DMS114 treated with DMSO at 0.1 percent for 48 hours (cell line): Measurements from ENCODE around the gene TFAP2E.
A peak's percentile ranks its signal among the peaks of the same experiment; 100 is the strongest.

Experiments used
- DNase-seq: peaks from one replicate; lab custom pipeline; 2025; ENCODE audit not compliant: unreplicated experiment; lab: John Stamatoyannopoulos, UW

The TFAP2E gene

GRCh38 chr1:35556484-35557117 is 16.5 kb upstream of the TFAP2E start:
- no peak for DNase-seq

- DNase-seq, result peak; percentile 84
These were observed 15.9 kb upstream of the TFAP2E start, which contains the start of gene KIAA0319L for GRCh38 chr1:35557118-35557610. Gene KIAA0319L (minus strand): TSS chr1:35557403. CDS start chr1:35554491, 2,912 bp downstream.

DNA sequence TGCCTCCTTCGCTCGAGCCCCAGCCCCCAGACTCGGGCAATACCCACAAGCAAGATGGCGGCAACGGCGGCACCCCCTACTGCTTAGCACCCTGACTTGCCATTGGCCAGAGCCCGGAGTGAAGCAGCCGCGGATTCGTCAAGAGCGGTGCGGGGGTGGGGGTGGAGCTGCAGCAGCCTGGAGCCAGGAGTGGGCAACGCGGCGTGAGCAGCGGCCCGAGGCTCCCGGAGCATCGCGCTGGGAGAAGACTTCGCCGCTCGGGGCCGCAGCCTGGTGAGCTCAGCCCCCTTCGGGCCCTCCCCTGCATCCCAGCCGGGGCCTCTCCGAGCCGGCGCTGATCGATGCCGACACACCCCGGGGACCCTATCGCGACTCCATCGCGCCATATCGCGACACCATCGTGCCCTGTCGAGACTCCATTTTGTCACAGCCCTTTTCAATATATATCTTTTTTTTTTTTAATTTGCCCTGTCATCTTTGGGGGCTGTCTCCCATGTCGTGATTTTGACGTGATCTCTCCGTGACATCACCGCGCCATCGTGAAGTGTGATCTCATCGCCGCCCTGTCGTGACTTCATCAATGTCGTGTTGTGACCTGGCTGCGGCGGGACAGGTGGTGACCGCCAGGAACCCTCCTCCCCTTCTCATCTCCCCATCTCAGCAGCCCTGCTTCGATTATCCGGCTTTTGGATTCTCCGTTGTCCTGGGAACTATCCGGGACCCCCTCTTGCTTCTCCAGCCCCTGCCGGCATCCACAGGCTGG is 15.3 kb upstream of the TFAP2E start, which contains the start of gene NCDN:
NCDN (plus strand) TSS at position 189 of the 763 bp plus-strand sequence; CDS start at position 581, 392 bp downstream.
- DNase-seq, result peak; percentile 91

GRCh38 chr1:35558374-35559316 is 14.5 kb upstream of the TFAP2E start:
- DNase-seq, result no peak

GRCh38 chr1:35559317-35559944 is 13.7 kb upstream of the TFAP2E start:
- DNase-seq, result no peak

DNA sequence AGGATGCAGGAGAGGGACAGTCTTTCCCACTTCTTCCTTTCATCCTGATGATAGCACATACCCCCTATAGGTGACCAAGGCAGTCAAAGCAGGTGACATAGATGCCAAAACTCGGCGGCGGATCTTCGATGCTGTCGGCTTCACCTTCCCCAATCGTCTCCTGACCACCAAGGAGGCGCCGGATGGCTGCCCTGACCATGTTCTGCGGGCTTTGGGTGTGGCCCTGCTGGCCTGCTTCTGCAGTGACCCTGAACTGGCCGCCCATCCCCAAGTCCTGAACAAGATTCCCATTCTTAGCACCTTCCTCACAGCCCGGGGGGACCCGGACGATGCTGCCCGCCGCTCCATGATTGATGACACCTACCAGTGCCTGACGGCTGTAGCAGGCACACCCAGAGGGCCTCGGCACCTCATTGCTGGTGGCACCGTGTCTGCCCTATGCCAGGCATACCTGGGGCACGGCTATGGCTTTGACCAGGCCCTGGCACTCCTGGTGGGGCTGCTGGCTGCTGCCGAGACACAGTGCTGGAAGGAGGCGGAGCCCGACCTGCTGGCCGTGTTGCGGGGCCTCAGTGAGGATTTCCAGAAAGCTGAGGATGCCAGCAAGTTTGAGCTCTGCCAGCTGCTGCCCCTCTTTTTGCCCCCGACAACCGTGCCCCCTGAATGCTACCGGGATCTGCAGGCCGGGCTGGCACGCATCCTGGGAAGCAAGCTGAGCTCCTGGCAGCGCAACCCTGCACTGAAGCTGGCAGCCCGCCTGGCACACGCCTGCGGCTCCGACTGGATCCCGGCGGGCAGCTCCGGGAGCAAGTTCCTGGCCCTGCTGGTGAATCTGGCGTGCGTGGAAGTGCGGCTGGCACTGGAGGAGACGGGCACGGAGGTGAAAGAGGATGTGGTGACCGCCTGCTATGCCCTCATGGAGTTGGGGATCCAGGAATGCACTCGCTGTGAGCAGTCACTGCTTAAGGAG is 12.6 kb upstream of the TFAP2E start:
- DNase-seq, result no peak

- DNase-seq, result no peak
These were observed 11.7 kb upstream of the TFAP2E start for GRCh38 chr1:35561297-35561971.

DNA sequence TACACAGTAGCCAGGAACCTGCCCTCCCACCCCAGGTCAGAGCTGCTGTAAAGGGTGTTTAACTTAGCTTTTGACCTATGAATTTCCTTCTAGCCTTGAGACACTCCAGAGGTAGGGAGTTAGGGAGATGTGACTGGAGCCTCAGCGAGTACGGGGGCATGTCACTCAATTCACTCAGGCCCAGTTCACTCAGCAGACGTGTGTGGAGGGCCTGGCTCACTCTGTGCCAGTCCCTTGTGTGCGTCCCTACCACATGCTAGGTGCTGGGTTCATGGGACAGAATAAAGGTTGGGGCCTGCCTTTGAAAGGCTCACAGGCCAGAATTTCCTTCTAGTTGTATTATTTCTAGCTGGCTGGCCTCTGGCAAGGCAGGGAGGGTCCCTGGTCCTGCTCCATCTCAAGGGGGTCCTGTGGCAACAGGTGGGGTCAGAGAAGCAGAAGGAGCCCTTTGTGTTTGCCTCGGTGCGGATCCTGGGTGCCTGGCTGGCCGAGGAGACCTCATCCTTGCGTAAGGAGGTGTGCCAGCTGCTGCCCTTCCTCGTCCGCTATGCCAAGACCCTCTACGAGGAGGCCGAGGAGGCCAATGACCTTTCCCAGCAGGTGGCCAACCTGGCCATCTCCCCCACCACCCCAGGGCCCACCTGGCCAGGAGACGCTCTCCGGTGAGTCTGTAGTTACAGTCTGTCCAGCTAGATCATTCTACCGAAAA is 11.0 kb upstream of the TFAP2E start:
- DNase-seq, result no peak

GRCh38 chr1:35563166-35563565 is 9.9 kb upstream of the TFAP2E start:
- no peak for DNase-seq

- DNase-seq, result peak; percentile 46
These were observed 8.9 kb upstream of the TFAP2E start for GRCh38 chr1:35564037-35564883.

DNA sequence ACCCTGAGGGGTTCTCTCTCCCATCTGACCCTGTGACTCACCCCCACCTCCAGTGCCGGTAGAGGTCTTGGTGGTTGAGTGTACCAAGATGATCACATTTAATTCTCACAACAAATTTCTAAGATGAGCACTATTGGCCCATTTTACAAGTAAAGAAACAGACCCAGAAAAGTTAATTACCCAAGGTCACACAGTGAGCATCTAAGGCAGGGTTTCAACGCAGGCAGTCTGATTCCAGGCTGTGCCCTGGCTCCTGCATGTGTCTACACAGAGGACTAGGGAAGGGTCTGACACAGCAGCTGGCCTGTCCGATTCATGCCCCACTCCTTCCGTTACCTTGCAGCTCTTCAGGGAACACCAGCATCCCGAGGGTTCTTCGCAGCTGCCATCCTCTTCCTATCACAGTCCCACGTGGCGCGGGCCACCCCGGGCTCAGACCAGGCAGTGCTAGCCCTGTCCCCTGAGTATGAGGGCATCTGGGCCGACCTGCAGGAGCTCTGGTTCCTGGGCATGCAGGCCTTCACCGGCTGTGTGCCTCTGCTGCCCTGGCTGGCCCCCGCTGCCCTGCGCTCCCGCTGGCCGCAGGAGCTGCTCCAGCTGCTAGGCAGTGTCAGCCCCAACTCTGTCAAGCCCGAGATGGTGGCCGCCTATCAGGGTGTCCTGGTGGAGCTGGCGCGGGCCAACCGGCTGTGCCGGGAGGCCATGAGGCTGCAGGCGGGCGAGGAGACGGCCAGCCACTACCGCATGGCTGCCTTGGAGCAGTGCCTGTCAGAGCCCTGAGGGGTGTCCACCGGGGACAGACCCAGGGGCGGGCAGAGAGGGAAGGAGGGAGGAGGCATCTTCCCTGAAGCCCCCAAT is 8.0 kb upstream of the TFAP2E start:
- no peak for DNase-seq

DNA sequence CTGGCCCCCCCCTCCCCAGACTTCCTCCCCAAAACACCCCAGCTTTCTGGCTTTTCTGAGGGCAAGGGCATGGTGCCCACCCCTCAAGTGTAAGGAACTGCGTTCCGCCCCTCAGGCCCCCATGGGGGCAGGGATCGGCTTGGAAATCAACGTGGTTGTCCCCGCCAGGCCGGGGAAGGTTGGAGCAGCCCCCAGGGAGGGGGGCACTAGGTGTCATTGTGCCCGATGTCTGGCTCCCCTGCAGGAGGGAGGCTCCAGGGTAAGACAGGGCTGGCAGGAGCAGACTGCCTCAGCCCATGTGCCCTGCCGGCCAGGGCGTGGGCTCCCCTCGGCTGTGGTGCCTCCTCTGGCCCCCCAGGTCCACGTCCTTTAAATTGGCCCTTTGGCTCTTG is 7.4 kb upstream of the TFAP2E start:
- DNase-seq, result no peak

DNA sequence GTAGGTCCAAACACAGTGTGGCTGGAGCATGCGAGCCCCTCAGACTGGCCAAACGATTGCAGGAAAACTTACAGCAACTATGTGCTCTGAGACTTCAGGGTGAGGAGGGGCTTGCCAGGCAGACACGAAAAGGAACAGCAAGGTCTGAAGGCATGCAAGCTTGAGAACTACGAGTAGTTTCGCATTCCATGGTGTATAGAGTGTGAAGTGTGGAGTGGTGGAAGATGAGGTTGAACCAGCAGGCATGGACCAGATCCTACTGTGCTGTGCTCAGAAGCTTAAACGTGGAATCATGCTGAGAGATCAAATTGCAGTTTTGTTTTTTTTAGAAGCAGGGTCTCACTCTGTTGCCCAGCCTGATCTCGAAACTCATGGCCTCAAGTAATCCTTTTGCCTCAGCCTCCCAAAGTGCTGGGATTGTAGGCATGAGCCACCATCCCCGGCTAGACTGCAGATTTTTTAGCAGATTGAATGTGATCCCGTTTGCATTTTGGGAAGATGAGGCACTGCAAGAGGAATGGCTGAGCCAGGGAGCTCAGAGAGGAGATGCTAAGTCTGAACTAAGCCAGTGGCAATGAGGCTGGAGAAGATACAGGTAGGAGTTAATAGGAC is 5.1 kb upstream of the TFAP2E start:
- DNase-seq, result no peak

- peak; percentile 65 for DNase-seq
These were observed 4.1 kb upstream of the TFAP2E start for GRCh38 chr1:35568975-35569395.

DNA sequence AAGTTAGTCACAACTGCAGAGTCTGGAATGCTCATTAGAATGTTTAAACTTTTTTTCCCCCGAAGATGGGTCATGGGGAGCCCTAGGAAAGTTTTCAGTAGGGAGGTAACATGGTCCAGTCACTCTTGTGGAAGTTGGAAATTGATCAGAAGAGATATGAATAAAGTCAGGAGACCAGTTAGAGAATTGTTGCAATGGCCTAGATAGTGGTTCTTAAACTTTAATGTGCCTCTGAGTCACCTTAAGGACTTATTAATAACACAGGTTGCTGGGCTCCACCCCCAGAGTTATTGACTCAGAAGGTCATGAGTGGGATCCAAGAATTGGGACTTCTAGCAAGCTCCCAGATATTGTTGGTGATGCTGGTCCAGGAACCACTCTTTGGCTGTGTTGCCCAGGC is 3.2 kb upstream of the TFAP2E start:
- DNase-seq, result no peak

GRCh38 chr1:35570589-35571137 is 2.5 kb upstream of the TFAP2E start:
- DNase-seq, result no peak
